H9 (cell line): ENCODE measurements around the gene GRAMD1B. TPM values are rescaled to one million over a fixed set of nuclear protein-coding genes. Genes with fewer than 3 reads are reported as not detected.

Experiments used
- DNase-seq: peaks from one replicate; pipeline ENCODE4 v3.0.0-alpha.2; 2017
- H2AFZ ChIP-seq: one replicate; pipeline ENCODE4 v1.6.1; 2013; ENCODE audit warnings: mild to moderate bottlenecking, low read length, control low read depth, moderate library complexity
- H2AK5ac ChIP-seq: 2 replicates; pipeline ENCODE4 v1.6.1; 2013; ENCODE audit warnings: low read length, control low read depth, mixed read lengths; ENCODE audit not compliant: insufficient read length
- H2BK120ac ChIP-seq: one replicate; pipeline ENCODE4 v1.6.1; 2013; ENCODE audit warnings: low read depth, mild to moderate bottlenecking, low read length, control low read depth, inconsistent platforms; ENCODE audit not compliant: poor library complexity, severe bottlenecking
- H2BK12ac ChIP-seq: 2 replicates; pipeline ENCODE4 v1.6.1; 2013; ENCODE audit warnings: low read length, control low read depth, mixed read lengths, low read depth; ENCODE audit not compliant: insufficient read length
- H2BK15ac ChIP-seq: 2 replicates; pipeline ENCODE4 v1.6.1; 2013; ENCODE audit warnings: low read depth, low read length, control low read depth
- H2BK20ac ChIP-seq: one replicate; pipeline ENCODE4 v1.6.1; 2013; ENCODE audit warnings: low read depth, mild to moderate bottlenecking, low read length, control low read depth, inconsistent platforms; ENCODE audit not compliant: poor library complexity, severe bottlenecking
- H2BK5ac ChIP-seq: 2 replicates; pipeline ENCODE4 v1.6.1; 2013; ENCODE audit warnings: low read length, control low read depth, mixed read lengths; ENCODE audit not compliant: insufficient read length
- H3K14ac ChIP-seq: 2 replicates; pipeline ENCODE4 v1.6.1; 2013; ENCODE audit warnings: low read length, control low read depth; ENCODE audit not compliant: insufficient read depth
- H3K18ac ChIP-seq: 2 replicates; pipeline ENCODE4 v1.6.1; 2013; ENCODE audit warnings: low read depth, mild to moderate bottlenecking, mixed read lengths, low read length, control low read depth; ENCODE audit not compliant: insufficient read length
- H3K23ac ChIP-seq: 2 replicates; pipeline ENCODE4 v1.6.1; 2013; ENCODE audit warnings: low read length, control low read depth, mixed read lengths, low read depth; ENCODE audit not compliant: insufficient read length
- H3K23me2 ChIP-seq: 2 replicates; pipeline ENCODE4 v1.6.1; 2013; ENCODE audit warnings: low read depth, mild to moderate bottlenecking, mixed read lengths, low read length, control low read depth; ENCODE audit not compliant: insufficient read length, poor library complexity, severe bottlenecking
- H3K27ac ChIP-seq: 2 replicates; pipeline ENCODE4 v1.5.1; 2013; ENCODE audit warnings: low read length, control low read depth, mixed read lengths, low read depth; ENCODE audit not compliant: insufficient read length
- H3K27me3 ChIP-seq: 2 replicates; pipeline ENCODE4 v1.6.1; 2013; ENCODE audit warnings: low read length, control low read depth, inconsistent platforms; ENCODE audit not compliant: insufficient read depth
- H3K4ac ChIP-seq: 2 replicates; pipeline ENCODE4 v1.6.1; 2013; ENCODE audit warnings: low read depth, mild to moderate bottlenecking, control low read depth, inconsistent platforms, low read length, moderate library complexity
- H3K4me1 ChIP-seq: 2 replicates; pipeline ENCODE4 v1.6.1; 2013; ENCODE audit warnings: low read length, control low read depth, inconsistent platforms; ENCODE audit not compliant: insufficient read depth
- H3K4me2 ChIP-seq: 2 replicates; pipeline ENCODE4 v1.6.1; 2013; ENCODE audit warnings: low read length, control low read depth, mixed read lengths; ENCODE audit not compliant: insufficient read length, insufficient read depth
- H3K56ac ChIP-seq: 2 replicates; pipeline ENCODE4 v1.6.1; 2013; ENCODE audit warnings: low read depth, mild to moderate bottlenecking, mixed read lengths, low read length, control low read depth; ENCODE audit not compliant: insufficient read length
- H3K79me1 ChIP-seq: 2 replicates; pipeline ENCODE4 v1.6.1; 2013; ENCODE audit warnings: low read depth, mild to moderate bottlenecking, moderate library complexity, low read length, control low read depth, inconsistent platforms; ENCODE audit not compliant: insufficient read depth, poor library complexity, severe bottlenecking
- H3K79me2 ChIP-seq: 2 replicates; pipeline ENCODE4 v1.6.1; 2013; ENCODE audit warnings: low read length, control low read depth, inconsistent platforms; ENCODE audit not compliant: insufficient read depth
- H3K9ac ChIP-seq: 2 replicates; pipeline ENCODE4 v1.6.1; 2013; ENCODE audit warnings: low read length, control low read depth, mixed read lengths; ENCODE audit not compliant: insufficient read length; ENCODE audit errors: extremely low read depth
- H3K9me3 ChIP-seq: one replicate; pipeline ENCODE4 v1.6.1; 2013; ENCODE audit warnings: low read depth, low read length, inconsistent platforms; ENCODE audit not compliant: control insufficient read depth
- H3T11ph ChIP-seq: one replicate; pipeline ENCODE4 v1.6.1; 2013; ENCODE audit warnings: mild to moderate bottlenecking, low read length, control low read depth, inconsistent platforms
- H4K20me1 ChIP-seq: one replicate; pipeline ENCODE4 v1.6.1; 2013; ENCODE audit not compliant: control insufficient read depth, insufficient read length, insufficient read depth
- H4K5ac ChIP-seq: 2 replicates; pipeline ENCODE4 v1.6.1; 2013; ENCODE audit warnings: low read depth, mild to moderate bottlenecking, mixed read lengths, low read length, control low read depth; ENCODE audit not compliant: insufficient read length
- H4K8ac ChIP-seq: replicated peaks from 2 replicates; pipeline ENCODE4 v1.6.1; 2013; ENCODE audit warnings: low read length, control low read depth, mixed read lengths, low read depth; ENCODE audit not compliant: insufficient read length
- H4K91ac ChIP-seq: 2 replicates; pipeline ENCODE4 v1.6.1; 2013; ENCODE audit warnings: low read depth, mild to moderate bottlenecking, moderate library complexity, mixed read lengths, low read length, control low read depth; ENCODE audit not compliant: insufficient read length
- H3K27ac Mint-ChIP-seq, 3 experiments: 2 replicates in 2 of 3; 3 replicates in 1 of 3; pipeline ENCODE4 v1.8.0; 2020 to 2021; ENCODE audit warnings: mixed read lengths in 3 of 3, mild to moderate bottlenecking in 1 of 3, moderate library complexity in 1 of 3
- H3K27me3 Mint-ChIP-seq: 2 replicates; pipeline ENCODE4 v1.8.0; 2021; ENCODE audit warnings: low read depth, mild to moderate bottlenecking, moderate library complexity, mixed read lengths
- H3K36me3 Mint-ChIP-seq, 3 experiments: 2 replicates in 2 of 3; 3 replicates in 1 of 3; pipeline ENCODE4 v1.8.0; 2020 to 2021; ENCODE audit warnings: low read depth in 3 of 3, mixed read lengths in 3 of 3; ENCODE audit not compliant: insufficient read depth in 1 of 3
- H3K4me1 Mint-ChIP-seq, 2 experiments: 2 replicates each; pipeline ENCODE4 v1.8.0; 2020; ENCODE audit warnings: mixed read lengths in 2 of 2
- H3K4me3 Mint-ChIP-seq, 2 experiments: 2 replicates in 1 of 2; 3 replicates in 1 of 2; pipeline ENCODE4 v1.8.0; 2020 to 2021; ENCODE audit warnings: mild to moderate bottlenecking in 2 of 2, mixed read lengths in 2 of 2, moderate library complexity in 1 of 2
- H3K9me3 Mint-ChIP-seq, 2 experiments: 2 replicates in 1 of 2; 3 replicates in 1 of 2; pipeline ENCODE4 v1.8.0; 2020; ENCODE audit warnings: mild to moderate bottlenecking in 2 of 2, mixed read lengths in 2 of 2, moderate library complexity in 1 of 2
- WGBS: extraction: QIAGEN DNeasy Blood & Tissue Kit; methylation state at CpG from one replicate; pipeline ENCODE4 v1.1.7; 2013; ENCODE audit warnings: missing lambda C conversion rate, low lambda C conversion rate, mixed read lengths; ENCODE audit not compliant: insufficient read length; ENCODE audit errors: extremely low coverage; 5-methylcytosine and 5-hydroxymethylcytosine counted together
- total RNA-seq: library from RNA; stranded (reverse); gene quantifications from 2 replicates; pipeline ENCODE4 v1.2.1, GENCODE V29; 2021
- TF ChIP-seq, protein P1 (sequence below): fragments of 200-600 bp; sonication (generic); conservative IDR thresholded peaks from 3 replicates; pipeline ENCODE4 v1.8.0; 2021; ENCODE audit warnings: antibody characterized with exemption, mild to moderate bottlenecking

GRAMD1B gene
- total RNA-seq, 1 experiment from 2014 or later: 25.9 TPM

GRCh38 chr11:123410218-123410549, 19.9 kb upstream of the GRAMD1B start:
- Mint-ChIP-seq H3K36me3 (no peaks in the 10 kb centered on the region), H3K27ac (no peak overlapping the region), H3K27me3 (peaks cover 69% of the 10 kb centered on the region), H3K4me1 (peaks cover 34 to 44% of the 10 kb centered on the region in 2 experiments), H3K9me3 (no peaks in the 10 kb centered on the region; a peak in 2 of 5 replicates), H3K4me3 (no peak overlapping the region; a peak in 1 of 5 replicates)
- Histone ChIP-seq H3K79me1 (no peaks in the 10 kb centered on the region), H2AK5ac (no peak overlapping the region), H2BK15ac (no peak overlapping the region), H3K9ac (no peak overlapping the region), H2BK120ac (no peak overlapping the region), H3K14ac (no peak overlapping the region), H3K18ac (no peak overlapping the region), H2BK5ac (no peak overlapping the region), H3K56ac (no peak overlapping the region), H3K4me1 (peaks cover 5% of the 10 kb centered on the region; the same call in 1 of the 2 replicates), H3K27ac (no peak overlapping the region), H4K91ac (no peak overlapping the region), H4K20me1 (no peaks in the 10 kb centered on the region), H3T11ph (no peak overlapping the region), H3K23me2 (no peaks in the 10 kb centered on the region), H2BK20ac (no peak overlapping the region), H3K4me2 (no peak overlapping the region), H3K9me3 (no peaks in the 10 kb centered on the region), H3K23ac (no peak overlapping the region), H3K27me3 (no peaks in the 10 kb centered on the region; the same call in 1 of the 2 replicates), H2AFZ (no peak overlapping the region), H4K5ac (no peak overlapping the region), H2BK12ac (no peak overlapping the region), H3K79me2 (no peaks in the 10 kb centered on the region), H4K8ac (no peak overlapping the region), H3K4ac (no peak overlapping the region)
- TF ChIP-seq, protein P1, sequence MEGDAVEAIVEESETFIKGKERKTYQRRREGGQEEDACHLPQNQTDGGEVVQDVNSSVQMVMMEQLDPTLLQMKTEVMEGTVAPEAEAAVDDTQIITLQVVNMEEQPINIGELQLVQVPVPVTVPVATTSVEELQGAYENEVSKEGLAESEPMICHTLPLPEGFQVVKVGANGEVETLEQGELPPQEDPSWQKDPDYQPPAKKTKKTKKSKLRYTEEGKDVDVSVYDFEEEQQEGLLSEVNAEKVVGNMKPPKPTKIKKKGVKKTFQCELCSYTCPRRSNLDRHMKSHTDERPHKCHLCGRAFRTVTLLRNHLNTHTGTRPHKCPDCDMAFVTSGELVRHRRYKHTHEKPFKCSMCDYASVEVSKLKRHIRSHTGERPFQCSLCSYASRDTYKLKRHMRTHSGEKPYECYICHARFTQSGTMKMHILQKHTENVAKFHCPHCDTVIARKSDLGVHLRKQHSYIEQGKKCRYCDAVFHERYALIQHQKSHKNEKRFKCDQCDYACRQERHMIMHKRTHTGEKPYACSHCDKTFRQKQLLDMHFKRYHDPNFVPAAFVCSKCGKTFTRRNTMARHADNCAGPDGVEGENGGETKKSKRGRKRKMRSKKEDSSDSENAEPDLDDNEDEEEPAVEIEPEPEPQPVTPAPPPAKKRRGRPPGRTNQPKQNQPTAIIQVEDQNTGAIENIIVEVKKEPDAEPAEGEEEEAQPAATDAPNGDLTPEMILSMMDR: no peak
- WGBS: no CpG with 5 or more reads among the region's 3 CpGs
- DNase-seq: no peak
